NOMO-1 treated with DMSO at 0.1 percent for 48 hours (cell line): ENCODE results near the gene MAPK10.
"Not testable (repeated sequence)": the region's sequence is repeated elsewhere in the genome, so short reads cannot be mapped to it uniquely, and the experiment has no call there.

Source experiments
- DNase-seq: peaks from one replicate; lab custom pipeline; 2025; ENCODE audit not compliant: unreplicated experiment; lab: John Stamatoyannopoulos, UW

Gene MAPK10

DNA sequence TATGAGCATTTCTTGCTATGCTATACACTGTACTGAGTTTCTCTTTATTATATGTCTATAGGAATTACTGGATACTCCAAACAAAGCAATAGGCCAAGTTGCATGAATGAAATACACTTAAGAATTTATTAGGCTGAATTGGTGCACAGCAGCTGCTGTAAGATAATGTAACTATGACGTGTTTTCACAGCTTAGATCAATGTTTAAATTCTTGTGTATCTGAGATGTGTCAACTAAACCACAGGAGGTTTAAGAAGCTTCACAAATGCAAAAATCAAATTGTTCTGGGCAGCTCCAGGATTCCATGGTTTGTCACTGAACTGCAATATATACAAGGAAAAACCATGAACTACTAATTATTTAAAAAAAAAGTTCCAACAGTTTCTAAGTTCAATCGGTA, 156.7 kb downstream of the MAPK10 start:
- no peak for DNase-seq

DNA sequence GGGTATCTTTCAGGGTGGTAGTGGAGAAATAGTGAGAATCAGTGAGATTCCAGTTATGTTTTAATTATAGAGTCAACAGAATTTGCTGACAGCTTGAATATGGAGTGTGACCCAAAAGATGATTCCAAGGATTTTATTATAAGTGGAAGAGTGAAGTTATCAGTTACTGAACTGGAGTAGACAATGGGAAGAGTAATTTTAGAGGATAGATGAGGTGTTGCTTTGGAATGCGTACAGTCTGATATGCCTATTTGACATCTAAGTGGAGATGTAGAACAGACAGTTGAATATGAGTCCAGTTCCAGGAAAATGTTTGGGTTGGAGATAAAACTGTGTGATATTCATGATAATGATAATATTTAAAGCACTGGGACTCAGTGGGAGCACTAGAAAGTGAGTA, 174.2 kb downstream of the MAPK10 start:
- no peak for DNase-seq

DNA sequence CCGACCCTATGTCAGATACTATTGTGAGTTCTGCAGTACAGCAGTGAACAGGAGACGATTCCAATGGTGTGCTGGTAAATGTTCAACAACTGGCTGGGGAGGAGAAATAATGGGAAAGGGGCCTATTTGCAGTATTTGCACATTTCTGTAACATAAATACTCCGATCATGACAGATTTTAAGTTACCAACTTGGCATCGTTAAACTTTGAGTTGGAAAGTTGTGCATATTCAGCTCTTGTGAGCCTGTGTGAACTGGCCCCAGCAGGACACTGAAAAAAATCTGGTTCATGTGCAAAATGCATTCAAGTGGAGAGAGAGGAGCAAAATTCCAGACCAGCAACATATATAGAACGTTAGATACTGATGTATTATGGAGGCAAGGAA, 175.0 kb downstream of the MAPK10 start:
- DNase-seq: no peak

DNA sequence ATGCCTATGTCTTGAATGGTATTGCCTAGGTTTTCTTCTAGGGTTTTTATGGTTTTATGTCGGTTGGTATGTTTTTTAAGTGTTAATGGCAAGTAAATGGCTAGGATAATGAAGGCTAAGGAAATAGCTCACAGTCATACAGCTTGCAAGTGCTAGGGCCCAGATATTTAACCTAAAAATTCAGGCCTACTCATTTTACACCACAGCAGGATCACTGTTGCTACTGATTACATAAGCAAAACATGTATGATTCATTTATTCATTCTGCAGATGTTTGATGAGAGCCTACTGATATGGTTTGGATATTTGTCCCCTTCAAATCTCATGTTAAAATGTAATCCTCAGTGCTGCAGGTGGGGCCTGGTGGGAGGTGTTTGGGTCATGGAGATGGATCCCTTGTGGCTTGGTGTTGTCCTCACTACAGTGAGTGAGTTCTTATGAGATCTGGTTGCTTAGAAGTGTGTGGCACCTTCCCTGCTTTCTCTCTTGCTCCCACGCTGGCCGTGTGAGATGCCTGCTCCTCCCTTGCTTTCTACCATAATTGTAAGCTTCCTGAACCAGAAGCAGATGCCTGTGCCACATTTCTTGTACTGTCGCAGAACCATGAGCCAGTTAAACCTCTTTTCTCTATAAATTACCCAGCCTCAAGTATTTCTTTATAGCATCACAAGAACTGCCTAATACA, 175.5 kb downstream of the MAPK10 start:
- no peak for DNase-seq

DNA sequence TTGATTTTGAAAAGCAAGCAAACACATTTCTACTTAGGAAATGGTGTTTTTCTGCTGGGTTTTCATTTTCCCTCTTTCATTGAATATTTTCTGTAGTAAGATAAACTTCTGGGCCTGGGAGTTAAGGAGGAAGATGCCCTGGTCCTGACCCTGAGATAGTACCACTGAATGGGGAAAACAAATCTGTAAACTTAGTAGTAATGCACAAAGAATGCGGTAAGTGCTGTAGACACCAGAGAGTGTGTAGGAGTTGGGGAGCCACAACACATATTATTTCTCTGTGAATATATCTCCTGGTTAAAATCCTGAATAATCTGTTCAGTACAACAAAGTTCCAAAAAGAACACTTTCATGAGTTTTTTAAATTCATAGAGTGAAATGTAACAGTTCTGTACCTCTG, 178.3 kb downstream of the MAPK10 start:
- no peak for DNase-seq

DNA sequence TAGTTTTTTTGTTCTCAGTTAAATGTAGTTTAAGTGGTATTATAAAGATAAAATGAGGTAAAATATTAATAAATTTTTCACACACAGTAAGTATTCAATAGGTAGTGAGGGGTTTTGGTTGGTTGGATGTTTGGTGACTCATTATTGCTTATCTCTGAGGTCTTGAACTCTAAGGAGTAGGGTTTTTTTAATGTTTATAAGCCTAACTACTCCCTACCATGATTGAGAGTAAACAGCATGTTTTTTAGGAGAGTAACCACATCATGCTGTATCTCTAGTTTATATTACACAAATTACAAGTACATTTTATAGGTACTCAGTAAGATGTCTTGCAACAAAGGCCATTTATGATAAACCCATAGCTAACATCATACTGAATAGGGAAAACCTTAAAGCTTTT, 181.6 kb downstream of the MAPK10 start:
- no peak for DNase-seq

DNA sequence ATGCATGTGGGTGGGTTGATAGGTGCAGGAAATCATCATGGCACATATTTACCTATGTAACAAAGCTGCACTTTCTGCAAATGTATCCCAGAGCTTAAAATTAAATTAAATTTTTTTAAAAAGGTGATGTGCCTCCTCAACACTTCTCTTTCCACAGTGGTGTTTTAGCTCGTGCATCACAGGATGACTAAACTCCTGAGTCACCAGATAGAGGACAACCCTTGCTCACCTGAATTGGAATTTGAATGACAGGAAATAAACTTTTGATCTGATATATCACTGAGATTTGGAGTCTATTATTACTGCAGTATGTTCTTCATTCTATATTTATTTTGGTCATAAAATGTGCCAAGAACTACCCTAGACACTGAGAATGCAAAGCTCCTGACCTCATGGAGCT, 185.3 kb downstream of the MAPK10 start:
- DNase-seq: no peak

DNA sequence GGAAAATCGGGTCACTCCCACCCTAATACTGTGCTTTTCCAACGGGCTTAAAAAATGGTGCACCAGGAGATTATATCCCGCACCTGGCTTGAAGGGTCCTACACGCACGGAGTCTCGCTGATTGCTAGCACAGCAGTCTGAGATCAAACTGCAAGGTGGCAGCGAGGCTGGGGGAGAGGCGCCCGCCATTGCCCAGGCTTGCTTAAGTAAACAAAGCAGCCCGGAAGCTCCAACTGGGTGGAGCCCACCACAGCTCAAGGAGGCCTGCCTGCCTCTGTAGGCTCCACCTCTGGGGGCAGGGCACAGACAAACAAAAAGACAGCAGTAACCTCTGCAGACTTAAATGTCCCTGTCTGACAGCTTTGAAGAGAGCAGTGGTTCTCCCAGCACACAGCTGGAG, 191.5 kb downstream of the MAPK10 start:
- DNase-seq: not testable (repeated sequence)

DNA sequence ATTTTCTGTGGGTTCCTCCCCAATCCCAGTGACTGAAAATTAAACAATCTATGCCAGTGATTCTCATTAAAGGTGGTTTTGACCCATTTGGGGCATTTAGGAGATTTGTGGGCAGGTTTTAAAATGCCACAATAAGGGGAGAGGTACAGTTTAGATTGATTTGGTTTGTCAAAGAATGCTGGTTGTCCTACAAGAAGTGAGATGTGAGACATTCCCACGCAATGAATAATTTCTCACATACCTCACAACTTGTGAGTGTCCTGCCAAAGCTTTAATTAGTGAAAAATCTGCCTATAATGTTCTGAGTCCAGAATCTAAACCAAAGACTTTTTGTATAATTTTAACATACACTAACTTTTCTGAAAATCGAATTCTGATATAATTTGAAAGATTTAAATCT, 199.4 kb downstream of the MAPK10 start:
- no peak for DNase-seq

DNA sequence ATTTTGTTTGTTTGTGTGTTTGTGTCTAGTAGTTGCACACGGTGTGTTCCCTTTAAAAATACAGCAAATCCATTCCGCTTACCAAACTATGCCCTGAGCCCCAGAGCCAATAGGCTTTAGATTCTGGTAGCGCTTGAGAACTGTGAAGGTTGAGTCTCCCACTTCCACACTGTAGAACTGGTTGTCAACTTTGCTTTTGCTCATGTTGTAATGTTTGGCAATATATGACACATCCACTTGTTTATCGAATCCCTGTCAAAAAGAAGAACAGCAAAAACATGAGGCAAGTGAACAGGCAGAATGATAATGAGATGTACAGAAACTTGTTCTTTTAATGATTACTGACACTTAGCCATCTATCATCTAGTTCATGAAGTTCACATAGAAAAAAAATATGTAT, 200.6 kb downstream of the MAPK10 start:
- no peak for DNase-seq

DNA sequence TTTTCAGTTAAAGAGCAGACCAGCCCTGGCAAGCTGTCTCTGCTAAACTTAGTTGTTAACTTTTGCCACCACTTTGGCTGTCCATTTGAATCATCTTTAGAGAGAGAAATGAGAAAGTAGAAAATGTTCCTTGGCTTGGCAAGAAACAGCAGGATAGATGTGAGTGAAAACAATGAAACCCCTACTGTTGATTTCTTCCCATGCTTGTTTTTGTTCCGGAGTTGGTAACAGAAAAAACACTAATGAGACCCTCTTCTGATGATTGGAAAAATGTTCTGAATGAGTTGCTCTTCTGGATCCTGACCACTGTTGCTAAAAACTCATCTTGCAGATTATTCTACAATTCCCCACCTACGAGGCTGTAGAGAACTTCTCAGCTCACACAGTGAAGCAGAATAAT, 203.3 kb downstream of the MAPK10 start:
- no peak for DNase-seq

DNA sequence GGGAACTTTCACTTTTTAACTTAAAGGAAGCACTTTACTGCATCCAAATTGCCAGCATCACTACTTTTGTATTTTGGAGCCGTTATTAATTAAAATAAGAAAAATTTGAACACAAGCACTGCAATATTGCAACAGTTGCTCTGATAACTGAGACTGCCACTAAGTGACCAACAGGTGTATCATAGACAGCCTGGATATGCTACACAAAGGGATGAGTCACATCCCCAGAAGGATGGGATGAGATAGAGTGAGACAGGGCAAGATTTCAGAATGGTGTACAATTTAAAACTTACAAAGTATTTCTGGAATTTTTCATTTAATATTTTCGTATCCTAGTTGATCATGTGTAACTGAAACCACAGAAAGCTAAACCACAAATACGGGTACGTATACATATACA, 204.1 kb downstream of the MAPK10 start:
- DNase-seq: no peak

DNA sequence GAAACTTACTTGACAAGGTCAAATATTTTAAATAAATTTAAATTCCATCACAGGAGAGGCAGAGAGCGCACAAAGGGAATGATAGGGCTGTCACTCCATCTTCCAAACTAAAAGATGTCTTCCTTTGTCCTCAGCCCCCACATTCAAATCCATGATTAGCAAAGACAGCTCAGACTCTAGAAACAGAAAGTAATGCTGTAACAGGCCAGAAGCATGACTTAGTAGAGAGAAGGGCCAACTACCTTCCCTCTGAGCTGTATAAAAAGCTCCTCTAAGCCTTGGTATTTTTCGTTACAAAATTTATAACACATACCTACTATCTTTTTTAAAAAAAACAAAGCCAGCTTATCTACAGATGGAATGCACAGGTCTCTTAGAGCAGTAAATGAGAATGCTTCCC, 207.4 kb downstream of the MAPK10 start:
- no peak for DNase-seq

DNA sequence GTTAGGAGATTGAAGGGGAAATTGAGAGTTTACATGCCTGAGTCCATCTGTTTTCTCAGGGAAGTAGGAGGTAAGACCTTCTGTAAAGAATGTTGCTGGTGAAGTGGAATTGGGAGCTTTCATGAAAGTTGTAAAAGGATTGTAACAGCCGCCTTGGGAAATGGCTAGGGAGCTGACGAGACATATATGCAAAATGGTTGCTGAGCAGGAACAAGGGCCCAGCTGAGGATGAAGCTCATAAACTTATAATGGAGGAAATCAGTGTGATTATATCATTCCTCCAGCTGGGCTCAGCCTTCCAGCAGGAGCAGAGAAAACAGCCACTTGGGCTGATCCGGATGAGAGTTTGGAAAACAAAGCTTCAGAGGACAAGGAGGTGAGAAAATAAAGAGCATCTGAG, 208.7 kb downstream of the MAPK10 start:
- DNase-seq: no peak

DNA sequence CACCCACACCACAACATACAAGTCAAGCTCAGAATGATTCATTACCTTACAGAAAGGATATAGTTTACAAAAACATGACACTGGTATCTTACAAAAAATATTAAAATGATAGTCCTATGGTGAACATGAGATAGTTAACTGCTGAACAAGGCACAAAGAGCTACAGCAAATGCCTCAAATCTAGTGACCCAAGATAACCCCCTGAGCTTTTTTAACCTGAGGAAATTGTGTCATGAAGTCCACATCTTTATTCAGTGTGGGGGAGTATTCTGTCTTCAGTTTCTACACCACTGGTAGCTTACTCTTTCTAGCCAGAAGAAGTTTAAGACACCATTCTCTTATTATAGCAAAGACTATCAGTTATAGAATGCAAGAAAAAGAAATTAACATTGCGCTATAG, 218.7 kb downstream of the MAPK10 start:
- DNase-seq: no peak

DNA sequence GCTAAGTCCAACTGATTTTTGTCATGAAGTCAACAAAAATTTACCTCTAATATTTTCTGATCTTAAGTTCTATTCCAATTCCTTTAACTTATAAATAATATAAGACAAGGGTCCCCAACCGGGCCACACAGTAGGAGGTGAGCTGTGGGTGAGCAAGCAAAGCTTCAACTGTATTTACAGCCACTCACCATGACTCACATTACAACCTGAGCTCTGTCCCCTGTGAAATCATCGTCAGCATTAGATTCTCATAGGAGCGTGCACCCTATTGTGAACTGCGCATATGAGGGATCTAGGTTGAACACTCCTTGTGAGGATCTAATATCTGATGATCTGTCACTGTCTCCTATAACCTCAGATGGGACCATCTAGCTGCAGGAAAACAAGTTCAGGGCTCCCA, 227.4 kb downstream of the MAPK10 start:
- no peak for DNase-seq

DNA sequence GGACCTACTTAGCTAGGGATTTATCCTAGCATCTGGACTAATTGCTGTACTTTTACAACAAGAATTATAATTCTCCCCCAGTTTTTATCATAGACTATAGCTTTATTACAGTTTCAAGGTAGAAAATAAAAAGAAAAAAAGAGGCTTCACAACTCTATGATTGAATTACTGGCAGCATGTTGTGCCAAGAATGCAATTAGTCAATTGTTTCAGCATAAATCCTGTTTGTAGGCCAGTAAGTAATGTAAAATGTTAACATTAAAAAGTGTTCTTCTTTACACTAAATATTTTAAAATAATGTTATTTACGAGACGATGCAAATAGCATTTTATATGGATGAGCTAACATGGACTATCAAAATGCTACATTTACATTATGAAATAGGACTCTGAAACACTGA, 228.4 kb downstream of the MAPK10 start:
- DNase-seq: no peak

DNA sequence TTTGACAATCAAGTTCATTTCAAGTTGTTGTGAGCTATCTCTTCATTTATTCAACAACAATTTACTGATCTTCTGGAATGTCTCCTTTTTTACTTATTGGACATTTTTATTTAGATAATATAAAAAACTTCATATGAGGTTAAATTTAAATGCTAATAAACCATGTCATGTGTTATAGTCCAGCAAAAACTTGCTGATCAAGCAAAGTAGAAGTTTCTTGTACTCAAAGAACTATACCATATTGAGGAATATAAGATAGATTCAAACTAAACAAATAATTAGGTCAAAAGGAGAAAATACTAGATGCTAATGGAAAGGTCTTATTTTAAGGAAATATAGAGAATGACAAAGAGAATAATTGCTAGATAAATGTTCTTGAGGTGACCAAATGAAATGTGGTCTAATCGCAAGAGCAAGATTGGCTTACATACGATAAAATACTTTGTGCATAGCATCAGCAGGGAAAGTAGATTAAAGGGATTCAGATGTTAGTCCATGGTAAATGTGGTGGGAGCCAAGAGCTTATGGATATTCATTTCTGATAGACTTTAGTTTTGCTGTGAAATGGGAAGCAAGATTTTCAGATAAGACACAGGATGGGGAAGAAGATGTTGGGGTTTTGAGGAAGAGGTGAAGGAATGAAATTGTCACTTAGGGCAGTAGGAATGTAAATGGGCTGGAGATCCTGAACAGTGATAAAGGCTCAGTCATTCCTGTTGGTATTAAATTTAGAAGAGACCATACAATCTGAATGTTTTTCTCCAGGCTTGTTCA, 229.5 kb downstream of the MAPK10 start:
- DNase-seq: no peak

DNA sequence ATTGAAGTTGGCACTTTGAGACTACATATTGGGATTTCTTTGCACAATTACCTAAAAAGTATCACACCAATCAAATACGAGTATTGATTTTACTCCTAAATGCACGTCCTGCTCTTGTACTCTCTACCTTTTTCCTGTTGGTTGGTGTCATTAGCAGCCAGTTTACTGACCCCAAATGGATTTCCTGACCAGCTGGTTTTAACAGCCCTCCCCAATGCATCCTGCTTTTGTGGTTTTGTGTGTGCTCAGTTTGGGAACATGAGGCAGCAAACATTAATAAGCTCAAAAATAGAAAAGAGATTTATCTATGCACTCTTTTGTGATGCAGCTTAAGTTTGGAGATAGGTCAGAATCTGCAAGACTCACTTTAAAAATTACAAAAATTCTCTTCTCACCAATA, 230.3 kb downstream of the MAPK10 start:
- no peak for DNase-seq

DNA sequence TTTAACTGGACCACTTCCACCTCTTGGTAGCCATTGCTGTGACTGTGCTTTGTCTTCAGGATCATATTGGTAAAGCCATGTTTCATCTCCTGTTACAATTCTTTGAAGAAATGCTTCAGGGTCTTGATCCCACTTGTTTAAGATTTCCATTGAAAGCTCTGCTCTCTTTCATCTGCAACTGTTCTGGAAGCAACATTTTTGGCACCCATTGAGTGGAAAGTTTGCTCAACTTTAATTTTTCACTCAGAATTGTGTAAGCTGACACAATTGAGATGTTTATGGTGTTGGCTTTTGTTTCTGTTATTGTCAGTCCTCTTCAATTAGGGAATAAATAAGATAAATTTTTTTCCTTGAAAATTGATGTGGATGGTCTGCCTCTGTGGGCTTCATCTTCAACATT, 237.4 kb downstream of the MAPK10 start:
- DNase-seq: no peak

DNA sequence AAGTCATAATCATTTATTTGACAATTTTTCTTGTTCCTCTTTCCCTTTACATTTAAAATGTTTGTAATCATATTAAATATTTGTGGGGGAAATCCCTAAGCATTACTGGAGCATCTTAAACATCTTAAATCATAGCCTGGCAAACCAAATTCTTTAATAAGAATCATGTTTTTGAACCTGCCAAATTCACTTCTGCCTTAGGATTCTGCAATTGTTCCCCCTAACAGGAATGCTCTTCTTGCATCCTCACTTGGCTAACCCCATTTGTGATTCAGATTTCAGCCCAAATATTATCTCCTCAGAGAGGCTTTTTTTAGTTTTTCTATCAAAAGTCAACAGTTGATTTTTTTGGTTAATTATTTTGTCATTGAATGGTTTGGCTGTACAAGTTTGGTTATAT, 241.1 kb downstream of the MAPK10 start:
- DNase-seq: no peak

DNA sequence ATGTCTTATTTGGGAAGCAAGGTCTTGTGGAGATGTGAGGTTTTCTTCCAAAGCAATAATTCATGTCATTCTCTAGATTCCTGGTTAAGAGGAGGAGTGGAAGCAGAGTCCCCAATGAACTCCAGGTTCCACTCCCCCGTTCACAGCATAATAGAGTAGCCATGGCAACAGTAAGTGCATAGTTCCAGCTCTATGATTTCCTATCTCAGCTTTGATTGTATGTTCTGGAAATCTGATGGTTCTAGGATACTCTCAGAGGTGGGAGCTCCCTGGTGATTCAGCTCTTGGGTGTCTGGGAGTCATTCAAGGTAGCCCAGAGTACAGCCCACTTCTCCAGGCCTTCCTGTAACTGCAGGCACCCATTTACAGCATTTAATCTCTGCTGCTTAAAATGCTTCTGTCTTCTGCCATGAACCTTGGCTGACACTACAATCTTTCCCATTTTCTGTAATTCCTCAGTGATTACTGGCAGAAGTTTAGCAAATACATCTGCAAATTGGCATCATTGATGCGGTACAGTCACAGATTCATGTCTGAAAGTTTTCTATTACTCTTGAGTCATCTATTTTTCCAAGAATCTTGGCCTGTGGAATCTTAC, 242.0 kb downstream of the MAPK10 start:
- no peak for DNase-seq

DNA sequence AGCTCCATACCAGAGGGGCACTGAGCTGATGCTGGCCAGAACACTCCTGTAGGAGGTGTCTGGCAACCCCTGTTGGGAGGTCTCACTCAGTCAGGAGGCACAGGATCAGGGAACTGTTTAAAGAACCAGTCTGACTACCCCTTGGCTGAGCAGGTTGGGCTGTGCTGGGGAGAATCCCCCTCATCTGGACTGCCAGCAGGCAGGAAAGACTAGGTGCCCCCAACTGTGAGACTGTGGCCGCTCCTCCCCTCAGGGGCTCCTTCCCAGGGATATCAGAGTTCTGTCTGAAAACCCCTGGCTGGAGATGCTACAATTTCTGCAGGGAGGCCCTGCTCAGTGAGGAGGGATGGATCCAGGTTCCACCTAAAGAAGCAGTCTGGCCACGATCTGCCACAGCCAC, 245.3 kb downstream of the MAPK10 start:
- no peak for DNase-seq
